ENCODE results near the gene CCS.
"Not testable (repeated sequence)": the region's sequence is repeated elsewhere in the genome, so short reads cannot be mapped to it uniquely, and the experiment has no call there.

Gene CCS

DNA sequence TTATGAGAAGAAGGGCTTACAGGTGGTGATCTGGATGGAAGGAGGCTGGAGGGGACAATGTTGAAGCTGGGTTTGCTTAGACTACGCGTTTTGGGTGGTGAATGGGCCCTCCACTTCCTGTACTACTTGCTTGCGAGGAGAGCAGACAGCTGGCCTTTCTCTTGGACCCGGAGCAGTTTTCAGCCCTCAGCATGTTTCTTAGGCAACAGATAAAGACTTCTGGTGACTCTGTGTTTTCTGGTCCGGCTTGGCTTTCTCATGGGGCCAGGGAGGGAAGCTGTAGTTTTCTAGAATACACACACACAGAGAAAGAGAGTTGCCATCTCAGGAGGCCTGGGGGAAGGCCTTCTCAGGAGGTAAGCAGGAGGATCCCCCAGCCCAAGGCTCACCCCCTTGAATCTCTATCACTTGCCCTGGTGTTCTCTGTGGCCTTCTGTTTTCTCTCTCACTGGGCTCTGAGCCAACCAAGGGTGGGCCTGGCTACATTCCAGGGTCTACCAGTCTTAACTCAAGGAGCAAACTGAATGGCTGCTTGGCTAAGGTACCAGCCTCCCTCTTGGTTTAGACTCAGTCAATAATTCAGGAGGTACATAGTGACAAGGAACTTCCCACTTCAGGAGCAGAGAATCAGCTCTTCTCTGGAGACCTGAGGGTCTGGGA lies 2.4 kb downstream of the CCS start:
- DNase-seq = no peak

DNA sequence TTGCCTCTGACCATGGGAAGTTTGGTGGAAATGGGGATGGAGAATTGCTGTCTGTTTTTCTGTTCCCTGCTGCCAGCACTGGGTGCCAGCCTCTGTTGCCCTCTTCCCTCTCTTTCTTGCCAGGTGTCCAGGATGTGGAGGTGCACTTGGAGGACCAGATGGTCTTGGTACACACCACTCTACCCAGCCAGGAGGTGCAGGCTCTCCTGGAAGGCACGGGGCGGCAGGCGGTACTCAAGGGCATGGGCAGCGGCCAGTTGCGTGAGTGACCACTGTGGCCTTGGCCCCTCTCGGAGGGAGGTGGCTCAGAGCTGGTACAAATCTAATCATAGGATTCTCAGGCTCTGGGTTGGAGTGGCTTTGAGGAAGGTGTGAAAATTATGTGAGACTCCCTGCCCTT lies 6.0 kb downstream of the CCS start:
- DNase-seq = no peak

DNA sequence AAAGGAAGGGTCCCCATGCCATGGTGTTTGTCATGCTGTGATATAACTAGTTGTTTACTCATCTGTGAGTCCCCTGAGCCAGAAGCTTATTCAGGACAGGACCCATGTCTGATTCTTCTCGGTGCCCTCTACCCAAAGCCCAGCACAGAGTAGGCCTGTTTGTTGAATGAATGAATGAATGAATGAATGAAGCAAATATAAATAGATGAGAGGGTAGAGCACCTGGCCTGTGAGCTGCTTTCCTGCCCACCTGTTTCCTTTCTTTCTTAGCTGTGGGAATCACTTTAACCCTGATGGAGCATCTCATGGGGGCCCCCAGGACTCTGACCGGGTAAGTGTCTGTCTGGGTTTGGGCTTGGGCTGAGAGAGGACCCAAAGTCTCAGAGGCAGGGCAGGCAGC lies 7.2 kb downstream of the CCS start:
- DNase-seq = no peak

DNA sequence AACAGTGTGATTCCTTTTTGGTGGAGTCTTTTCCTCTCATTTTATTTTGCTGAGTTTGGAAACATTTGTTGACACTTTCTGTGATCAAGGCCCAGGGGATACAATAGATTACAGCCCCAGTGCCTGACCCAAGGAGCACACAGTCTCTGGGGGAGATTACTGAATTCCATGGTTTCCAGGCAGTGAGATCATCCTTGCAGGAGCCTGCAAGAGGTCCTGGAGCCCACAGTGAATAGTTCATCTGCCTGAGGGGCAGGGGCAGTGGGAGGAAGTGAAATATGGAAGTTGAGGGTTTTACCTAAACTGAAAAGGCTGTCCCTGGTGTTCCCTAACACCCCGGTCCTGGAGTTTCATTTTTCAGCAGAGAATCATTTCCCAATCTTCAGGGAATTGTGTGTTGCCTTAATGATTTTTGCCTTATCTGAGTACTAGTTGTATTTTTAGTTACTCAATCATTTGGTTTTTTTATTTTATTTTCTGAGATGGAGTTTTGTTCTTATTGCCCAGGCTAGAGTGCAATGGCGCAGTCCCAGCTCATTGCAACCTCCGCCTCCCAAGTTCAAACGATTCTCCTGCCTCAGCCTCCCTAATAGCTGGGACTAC lies 7.7 kb downstream of the CCS start:
- DNase-seq = no peak

DNA sequence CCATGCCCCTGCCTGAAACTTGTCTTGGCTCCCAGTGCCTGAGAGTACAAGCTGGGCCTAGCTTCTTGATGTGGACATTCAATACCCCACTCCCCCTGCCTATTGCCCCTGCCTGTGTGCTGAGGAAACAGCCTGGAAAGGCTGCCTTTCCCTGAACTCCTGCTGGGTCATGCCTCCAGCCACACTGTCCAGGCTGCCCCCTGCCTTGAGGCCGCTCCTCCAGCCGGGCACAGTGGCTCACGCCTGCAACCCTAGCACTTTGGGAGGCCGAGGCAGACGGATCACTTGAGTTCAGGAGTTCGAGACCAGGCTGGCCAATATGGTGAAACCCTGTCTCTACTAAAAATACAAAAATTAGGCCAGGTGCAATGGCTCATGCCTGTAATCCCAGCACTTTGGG lies 10.1 kb downstream of the CCS start:
- DNase-seq = no peak

DNA sequence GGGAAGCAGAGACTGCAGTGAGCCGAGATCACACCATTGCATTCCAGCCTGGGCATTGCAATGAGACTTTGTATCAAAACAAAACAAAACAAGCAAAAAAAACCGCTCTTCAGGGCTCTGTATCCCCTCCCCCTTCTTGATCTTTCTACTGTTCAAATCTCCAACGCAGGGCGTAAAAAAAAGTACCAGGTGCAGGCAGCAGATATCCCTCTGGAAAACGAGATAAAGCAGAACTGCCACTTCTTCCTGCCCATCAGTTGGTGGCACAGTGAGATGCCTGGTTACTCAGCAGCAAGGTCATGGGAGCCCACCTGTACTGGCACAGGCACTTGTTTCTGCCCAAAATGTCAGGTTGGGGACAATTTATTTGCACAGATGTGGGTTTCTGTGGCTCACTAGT lies 11.2 kb downstream of the CCS start:
- no peak for DNase-seq

DNA sequence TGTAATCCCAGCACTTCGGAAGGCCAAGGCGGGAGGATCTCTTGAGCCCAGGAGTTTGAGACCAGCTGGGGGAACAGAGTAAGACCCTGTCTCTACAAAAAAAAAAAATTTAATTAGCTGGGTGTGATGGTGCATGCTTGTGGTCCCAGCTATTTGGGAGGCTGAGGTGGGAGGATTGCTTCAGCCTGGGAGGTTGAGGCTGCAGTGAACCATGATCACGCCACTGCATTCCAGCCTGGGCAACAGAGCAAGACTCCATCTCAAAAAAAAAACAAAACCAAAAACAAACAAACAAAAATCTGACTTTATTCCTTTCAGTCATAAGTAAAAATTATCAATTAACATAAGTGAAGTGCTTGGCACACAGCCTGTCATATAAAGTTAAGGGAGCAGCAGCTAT lies 13.6 kb downstream of the CCS start:
- not testable (repeated sequence) for DNase-seq

DNA sequence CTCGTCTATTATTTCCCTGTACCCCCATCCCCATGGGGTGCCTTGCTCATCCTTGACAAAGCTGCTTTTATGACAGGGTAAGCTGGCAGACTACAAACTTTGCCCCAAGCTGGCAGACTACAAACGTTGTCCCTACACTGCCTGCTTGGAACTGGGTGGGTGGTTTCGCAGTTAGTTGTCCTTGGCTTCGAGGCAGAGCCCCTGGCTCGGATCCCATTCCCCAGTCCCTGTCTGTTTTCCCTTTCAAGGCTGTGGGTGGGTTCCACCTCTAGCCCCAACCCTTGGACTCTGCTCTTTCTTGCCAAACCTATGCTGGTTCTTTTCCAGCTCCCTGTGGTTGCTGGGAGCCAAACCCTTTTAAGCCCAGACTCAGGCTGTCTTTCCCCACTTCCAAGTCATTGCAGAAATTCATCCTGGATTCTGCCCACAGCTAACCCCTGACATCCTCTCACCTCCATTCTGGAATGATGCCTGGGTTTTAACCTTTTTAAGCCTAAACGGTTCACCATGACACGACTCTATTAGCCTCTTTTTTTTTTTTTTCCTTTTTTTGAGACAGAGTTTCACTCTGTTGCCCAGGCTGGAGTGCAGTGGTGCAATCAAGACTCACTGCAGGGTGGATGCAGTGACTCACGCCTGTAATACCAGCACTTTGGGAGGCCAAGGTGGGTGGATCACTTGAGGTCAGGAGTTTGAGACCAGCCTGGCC lies 14.3 kb downstream of the CCS start:
- DNase-seq = no peak

DNA sequence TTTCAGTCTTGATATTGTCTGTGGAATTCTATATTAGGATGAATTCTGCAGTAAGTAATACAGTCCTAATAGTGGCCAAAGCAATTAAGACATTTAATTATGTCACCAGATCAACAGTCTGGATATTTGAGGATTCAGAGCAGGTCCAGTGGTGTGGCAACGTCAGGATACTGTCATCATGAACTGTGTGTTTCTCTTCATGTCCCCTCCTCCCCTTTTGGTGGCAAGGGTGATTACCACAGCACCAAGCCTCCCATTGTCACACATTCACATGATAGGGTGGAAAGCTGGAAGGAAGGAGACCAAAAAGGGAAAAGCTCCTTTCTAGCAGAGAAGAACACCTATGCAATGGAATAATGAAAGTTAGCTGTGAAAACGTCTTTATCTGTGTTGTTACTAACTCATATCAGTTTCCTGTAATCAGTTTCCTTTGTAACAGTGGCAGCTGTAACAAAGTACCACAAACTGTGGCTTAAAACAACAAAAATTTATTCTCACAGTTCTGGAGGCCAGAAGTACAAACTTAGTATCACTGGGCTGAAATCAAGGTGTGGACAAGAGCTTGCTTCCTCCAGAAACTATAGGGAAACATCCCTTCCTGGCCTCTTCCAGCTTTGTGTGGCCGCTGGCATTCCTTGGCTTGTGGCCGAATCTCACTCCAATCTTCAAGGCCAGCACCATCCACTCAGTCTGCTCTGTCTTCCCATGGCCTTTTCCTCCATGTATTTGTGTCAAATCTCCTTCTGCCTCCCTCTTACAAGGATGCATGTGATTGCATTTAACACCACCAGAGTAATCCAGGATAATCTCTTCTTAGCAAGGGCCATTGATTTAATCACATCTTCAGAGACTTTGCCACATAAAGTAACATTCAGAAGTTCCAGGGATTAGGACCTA lies 17.0 kb downstream of the CCS start:
- DNase-seq = no peak

DNA sequence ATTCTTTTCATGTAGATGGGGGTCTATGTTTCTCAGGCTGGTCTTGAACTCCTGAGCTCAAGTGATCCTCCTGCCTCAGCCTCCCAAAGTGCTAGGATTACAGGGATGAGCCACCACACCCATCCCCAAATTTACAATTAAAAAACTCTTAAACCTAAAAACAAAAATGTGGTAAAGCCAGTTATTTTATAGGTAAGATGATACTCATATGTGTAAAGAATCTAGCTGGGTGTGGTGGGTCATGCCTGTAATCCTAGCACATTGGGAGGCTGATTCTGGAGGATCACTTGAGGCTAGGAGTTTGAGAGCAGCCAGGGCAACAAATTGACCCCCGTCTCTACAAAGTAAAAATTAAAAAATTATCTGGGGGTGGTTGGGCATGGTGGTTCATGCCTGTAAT lies 19.5 kb downstream of the CCS start:
- no peak for DNase-seq

DNA sequence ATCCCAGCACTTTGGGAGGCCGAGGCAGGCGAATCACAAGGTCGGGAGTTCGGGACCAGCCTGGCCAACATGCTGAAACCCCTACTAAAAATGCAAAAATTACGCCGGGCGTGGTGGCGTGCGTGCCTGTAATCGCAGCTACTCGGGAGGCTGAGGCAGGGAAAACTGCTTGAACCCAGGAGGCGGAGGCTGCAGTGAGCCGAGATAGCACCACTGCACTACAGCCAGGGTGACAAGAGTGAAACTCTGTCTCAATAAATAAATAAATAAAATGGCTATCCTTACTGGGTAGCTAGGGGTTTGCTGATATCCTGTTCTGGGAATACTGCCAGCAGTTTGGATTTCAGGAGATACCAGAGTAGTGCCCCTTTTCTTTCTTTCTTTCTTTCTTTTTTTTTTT lies 21.1 kb downstream of the CCS start:
- no peak for DNase-seq

DNA sequence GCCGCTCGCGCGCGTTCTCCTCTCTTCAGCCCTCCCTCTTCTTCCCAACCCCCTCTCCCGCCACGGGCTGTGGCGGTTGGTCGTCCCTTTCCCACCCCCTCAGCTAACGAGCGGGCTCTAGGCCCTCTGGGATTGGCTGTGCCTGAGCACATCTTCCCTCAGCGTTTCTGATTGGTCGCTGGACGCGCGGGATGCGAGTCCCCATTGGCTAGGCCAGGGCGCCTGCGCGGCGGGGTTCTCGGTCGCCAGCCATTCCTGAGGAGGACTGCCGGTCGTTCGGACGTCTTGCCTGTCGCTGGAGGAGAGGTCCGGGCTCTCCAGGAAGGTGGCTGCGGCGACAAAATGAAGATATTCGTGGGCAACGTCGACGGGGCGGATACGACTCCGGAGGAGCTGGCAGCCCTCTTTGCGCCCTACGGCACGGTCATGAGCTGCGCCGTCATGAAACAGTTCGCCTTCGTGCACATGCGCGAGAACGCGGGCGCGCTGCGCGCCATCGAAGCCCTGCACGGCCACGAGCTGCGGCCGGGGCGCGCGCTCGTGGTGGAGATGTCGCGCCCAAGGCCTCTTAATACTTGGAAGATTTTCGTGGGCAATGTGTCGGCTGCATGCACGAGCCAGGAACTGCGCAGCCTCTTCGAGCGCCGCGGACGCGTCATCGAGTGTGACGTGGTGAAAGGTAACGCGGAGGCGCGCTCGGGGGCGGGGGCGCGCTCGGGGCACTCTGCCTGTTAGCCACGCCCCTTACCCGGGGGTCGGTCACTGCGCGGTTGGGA lies 23.6 kb downstream of the CCS start, which contains the start of gene RBM14:
Gene RBM14 (plus strand): TSS at position 252 of the 776 bp plus-strand sequence. CDS start 91 bp downstream, at position 343.
- peak; percentile 93 for DNase-seq

DNA sequence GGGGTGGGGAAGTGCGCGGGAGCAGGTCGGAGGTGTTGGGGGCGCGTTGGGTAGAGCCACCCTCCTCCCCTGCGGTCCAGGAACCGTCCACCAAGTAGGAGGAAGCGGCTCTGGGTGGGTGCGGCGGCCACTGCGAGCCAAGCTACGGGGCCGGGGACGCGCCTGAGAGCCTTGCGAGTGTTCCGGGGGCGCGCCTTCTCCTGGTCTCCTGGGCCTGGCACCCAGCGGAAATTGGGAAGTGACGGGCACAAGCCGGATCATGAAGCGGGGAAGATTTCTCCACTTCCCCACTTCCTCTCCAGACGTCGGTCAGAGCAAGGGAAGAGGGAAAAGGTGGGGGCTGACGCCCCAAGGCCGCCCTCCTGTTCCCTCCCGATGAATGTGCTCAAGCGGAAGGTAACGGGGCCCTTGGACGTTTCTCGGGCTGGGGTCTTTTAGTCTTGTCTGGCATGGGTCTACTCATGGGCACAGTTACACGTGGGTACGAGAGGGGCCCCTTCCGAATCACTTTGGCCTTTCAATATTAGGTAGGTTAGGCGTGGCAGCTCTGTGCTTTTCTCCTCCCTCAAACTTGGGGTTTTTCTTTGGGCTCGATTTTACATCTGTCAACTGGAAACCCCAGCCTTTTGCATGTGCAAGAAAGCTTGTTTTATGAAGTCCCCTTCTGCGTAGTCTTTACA lies 24.3 kb downstream of the CCS start:
- DNase-seq = no peak

DNA sequence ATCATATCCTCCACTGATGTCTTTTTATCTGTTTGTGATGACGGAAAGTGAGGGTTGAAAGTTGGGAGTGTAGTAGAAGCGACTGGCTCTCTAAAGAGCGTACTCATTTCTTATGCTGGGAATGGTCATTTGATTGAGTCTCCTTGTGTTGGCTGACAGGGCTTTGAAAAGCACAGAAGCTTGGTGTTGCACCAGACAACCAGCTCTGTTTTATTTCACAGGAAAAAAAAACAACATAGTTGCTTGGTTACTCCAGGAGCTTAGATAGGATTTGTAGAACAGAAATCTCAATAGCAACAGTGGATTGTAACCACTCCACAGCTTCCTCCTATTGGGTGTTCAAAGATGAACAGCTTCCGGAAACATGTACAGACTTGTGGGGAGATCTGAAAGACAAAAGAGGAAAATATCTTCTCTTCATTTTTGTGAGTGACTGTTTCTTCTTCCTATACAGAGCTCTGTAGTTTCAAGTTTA lies 26.1 kb downstream of the CCS start:
- no peak for DNase-seq

DNA sequence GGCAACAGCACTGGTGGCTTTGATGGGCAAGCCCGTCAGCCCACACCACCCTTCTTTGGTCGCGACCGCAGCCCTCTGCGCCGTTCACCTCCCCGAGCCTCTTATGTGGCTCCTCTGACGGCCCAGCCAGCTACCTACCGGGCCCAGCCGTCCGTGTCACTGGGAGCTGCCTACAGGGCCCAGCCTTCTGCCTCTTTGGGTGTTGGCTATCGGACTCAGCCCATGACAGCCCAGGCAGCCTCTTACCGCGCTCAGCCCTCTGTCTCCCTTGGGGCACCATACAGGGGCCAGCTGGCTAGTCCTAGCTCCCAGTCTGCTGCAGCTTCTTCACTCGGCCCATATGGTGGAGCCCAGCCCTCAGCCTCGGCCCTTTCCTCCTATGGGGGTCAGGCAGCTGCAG lies 31.5 kb downstream of the CCS start:
- DNase-seq = no peak

DNA sequence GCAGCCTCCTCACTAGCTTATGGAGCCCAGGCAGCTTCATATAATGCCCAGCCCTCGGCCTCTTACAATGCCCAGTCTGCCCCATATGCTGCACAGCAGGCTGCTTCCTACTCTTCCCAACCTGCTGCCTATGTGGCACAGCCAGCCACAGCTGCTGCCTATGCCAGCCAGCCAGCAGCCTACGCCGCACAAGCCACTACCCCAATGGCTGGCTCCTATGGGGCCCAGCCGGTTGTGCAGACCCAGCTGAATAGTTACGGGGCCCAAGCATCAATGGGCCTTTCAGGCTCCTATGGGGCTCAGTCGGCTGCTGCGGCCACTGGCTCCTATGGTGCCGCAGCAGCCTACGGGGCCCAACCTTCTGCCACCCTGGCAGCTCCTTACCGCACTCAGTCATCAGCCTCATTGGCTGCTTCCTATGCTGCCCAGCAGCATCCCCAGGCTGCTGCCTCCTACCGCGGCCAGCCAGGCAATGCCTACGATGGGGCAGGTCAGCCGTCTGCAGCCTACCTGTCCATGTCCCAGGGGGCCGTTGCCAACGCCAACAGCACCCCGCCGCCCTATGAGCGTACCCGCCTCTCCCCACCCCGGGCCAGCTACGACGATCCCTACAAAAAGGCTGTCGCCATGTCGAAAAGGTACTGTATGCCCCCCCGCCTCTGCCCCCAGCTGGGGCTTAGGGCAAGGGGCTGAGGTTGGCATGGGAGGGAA lies 32.2 kb downstream of the CCS start:
- DNase-seq = no peak

DNA sequence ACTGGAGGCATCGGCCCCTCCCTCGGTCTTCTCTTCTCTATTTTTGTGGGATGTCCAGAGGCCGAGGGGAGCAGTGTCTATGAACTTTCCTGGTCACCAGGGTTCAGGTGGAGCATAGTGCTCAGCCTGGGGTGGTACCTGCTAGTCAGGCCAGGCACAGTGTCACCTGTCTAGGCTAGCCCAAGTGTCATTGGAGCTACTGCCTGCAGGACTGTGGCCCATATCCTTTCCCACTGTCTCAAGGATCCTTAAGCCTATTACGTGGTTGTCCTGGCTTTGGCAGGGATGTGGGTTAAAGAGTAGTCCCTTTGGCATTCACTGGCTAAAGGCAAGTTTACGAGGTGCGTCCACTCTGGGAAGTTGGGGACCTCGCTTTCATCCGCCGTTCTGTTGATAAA lies 32.8 kb downstream of the CCS start:
- DNase-seq = no peak

DNA sequence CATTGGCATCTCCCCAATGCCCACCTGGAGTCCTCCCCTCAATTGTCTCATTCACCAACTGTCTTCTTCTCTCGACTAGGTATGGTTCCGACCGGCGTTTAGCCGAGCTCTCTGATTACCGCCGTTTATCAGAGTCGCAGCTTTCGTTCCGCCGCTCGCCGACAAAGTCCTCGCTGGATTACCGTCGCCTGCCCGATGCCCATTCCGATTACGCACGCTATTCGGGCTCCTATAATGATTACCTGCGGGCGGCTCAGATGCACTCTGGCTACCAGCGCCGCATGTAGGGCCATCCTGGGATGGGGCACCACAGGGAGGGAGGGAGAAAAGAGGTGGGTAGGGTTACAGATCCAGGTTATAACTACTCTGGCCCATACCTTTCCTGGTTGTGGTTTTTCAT lies 33.4 kb downstream of the CCS start:
- DNase-seq = no peak

DNA sequence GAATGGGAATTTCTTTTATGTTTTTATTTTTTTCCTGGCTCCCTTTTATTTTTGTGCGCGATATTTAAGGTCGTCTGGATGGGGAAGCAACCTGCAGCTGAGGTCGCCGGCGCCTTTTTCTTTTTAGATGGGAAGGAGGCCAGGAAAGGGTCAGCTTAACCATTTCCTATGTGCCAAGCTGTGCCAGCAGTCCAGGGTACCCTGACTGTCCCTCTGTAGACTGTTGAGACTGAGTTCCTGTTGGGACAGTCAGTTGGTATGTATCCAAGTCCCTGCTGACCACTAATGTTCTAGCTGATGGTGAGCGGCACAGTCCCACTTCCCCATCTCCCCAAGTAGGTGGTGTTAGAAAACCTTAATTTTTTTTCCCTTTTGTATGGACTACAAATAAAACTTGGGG lies 33.9 kb downstream of the CCS start:
- no peak for DNase-seq

DNA sequence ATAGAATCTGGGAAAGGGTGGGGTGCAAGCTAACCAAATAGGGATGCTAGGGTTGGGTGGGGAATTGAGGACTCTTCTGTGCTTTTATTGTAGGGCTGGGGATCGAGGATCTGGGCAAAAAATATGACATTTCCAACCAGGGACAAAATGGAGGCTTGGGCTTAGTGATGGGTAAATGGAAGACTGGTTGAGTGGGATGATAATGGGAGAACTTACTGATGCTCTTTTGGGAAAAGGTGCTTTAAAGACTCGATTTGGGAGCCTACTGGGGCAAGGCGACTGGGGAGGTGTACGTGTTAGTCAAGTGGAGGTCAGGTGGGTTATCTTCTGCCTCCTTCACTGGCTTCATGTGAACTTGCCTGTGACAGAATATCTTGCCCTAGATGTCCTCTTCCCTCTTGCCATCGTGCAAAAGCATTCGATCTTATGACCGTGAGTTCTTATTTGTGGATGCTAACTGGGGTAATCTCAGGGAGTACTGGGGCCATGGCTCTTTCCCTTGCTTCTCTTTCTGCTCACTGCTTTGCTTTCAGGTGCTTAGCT lies 35.1 kb downstream of the CCS start:
- DNase-seq = no peak

DNA sequence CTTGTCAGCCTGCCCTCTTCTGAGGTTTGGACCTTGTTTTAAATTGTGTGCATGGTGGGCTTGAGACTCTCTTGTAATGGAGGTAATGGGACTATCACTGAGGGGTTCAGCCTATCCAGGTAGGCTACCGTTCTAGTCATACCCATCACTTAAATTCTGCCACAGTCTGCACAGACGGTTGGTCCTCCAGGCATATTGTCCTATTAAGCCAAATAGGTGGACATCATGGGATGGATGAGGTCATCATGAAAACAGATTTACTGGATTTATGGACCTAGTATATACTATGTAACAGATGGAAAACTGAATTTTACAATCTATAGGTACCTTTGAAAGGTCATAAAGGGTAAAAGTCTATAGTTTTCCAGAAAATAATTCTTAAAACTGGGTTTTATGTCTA lies 36.4 kb downstream of the CCS start:
- DNase-seq = no peak
